Measurements from ENCODE around the gene NRF1.
"Not testable (repeated sequence)": the region's sequence is repeated elsewhere in the genome, so short reads cannot be mapped to it uniquely, and the experiment has no call there.

NRF1 gene

DNA sequence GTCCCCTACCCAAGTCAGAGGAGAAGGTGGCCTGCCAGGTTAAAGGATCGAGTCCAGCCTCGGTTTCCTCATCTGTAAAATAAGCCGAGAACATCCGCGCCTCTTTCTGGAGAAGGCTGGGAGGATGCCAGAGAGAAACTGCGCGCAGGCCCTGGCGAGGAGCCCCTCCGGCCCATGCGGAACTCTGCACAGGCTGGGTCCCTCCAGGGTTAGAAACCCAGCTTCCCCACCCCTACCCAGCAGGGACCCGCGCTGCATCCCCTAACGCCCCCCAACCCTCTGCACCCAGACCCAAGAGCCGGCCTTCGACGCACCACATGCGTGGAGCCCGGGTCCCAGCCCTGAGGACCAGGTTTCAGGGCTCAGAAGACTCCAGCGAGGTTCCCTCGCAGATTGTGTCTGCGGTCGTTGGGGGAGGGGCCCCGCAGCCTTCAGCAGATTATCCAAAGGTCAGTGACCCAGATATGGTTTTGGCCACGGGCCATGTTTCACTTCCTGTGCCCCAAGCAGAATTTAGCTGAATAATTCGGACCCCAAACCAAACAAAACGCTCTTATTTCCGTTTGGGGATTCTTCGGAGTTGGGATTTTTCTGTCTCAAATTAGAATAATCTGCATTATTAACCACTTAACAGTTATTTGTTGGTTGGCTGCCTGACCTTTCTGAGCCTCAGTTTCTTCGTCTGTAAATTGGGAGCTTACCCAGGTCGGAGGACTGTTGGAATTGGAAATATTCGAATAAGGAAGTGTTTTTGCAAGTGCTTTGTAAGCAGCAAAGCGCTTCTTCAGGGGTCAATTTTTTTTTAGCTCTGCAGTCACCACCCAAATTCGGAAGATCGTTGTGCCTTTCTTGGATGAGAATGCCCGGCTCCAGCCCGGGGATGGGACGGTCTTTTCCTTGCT lies 173.5 kb downstream of the NRF1 start:
- DNase-seq = no peak

DNA sequence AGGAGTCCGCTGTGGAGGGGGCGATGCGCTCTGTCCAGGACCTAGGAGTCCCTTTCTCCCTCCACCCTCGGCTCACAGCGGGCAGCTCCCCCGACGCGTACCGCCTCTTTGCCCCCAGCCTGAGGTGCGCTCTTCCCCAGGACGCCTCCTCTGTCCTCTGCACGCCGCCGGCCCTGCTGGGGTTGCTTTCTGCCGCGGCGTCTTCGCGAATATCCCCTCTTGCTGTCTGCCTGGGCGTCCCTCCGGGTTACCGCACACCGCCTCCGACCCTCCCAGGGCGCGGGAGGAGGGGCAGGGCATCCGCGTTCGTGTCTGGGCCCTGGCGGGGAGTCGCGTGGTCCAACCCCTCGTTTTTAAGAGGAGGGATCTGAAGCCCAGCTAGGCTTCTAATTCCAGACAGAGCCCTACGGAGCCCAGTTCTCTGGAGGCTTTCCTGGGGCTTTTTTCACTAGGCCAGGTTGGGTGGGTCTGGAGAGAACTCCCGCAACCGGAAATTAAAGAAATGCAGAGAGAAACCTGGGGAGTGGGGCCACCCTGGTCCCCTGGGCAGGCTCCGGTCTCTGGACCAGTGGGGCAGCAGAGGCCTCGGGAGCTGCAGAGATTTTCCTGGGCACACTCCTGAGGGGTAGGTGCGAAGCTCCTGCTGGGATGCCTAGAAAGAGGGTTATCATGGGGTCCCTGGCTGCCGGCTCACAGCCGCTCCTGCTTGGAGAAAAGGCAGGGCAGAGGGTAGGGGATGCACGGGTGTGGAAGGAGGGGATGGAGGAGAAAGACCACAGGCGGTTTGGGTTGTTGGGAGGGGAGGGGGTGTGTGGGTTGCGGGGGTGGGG lies 174.4 kb downstream of the NRF1 start:
- DNase-seq = no peak

DNA sequence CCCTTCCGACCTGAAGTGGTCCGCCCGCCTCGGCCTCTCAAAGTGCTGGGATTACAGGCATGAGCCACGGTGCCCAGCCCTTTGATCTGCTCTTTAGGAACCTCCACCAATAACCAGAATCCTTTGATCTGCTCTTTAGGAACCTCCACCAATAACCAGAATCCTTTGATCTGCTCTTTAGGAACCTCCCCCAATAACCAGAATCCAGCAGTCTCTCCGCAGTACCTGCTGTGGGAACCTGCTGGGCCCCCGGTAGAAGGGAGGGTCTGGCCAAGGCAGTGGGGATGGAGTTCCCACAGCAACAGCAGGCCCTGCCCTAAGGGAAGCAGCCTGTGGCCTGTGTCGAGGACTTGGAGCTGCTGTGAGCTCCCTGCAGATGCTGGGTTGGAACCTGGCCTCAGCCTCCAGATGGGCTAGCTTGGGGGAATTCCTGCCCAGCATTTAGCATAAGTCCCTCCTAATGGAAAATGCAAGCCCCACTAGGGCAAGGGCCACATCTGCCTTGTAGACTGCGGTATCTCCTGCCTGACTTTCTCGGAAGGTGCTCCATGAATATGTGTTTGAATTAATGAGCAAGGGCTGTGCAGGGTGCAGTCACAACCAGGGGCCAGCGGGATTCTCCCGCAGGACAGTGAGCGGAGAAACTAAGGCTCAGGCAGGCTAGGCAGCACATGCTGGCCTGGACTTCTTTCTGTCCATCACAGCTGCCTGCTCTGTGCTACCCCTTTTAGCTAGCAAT lies 175.5 kb downstream of the NRF1 start:
- DNase-seq = no peak

DNA sequence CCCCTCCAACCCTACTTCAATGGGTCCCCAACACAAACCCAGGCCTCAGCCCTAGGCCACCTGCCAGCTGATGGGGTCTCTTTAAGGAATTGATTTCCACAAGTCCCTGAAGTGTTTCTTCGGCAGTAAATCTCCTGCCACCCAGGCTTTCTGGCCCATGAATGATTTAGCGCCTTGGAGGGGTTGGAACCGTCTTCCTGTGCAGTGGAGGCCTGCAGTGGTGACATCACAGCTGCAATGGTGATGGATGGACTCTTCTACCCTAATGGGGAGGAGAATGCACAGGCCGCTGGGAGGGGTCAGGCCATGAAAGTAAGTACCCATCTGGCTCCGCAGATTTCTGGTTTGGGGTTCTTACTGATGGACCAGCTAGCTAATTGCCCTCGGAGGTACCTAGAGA lies 177.5 kb downstream of the NRF1 start:
- DNase-seq = no peak

DNA sequence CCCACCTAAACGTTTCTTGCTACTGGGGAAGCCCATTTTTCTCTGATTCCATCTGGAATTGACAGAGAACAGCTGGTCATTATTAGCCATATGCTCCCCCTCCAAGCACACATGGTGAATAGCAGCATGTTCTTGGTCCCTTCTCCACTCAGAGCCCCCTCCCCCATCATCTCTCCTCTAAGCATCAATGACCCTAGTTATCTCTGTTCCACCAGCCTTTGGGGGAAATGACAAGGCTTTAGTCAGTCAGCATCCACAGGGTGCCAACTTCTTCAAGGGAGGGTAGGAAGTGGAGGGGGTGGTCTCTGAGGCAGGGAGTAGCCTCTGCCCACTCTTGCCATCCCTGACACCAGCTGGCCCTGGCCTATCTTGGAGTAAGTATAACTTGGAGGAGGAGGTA lies 178.1 kb downstream of the NRF1 start:
- no peak for DNase-seq

DNA sequence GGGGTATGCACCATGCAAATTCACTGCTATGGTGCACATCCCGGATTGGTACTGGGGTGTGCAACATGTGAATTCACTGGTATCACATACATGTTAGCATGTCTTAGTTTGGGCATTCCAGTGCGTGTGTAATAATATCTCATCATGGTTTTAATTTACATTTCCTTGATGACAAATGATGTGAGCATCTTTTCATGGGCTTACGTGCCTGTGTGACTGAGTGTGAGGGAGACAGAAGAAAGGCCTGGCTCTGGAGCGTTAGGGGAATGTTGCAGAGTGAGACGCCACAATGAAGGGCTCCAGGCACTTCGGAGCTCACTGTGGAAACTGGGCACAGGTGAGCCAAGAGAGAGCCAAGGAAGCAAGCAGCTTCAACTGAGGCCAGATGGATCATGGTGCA lies 178.6 kb downstream of the NRF1 start:
- DNase-seq = no peak

DNA sequence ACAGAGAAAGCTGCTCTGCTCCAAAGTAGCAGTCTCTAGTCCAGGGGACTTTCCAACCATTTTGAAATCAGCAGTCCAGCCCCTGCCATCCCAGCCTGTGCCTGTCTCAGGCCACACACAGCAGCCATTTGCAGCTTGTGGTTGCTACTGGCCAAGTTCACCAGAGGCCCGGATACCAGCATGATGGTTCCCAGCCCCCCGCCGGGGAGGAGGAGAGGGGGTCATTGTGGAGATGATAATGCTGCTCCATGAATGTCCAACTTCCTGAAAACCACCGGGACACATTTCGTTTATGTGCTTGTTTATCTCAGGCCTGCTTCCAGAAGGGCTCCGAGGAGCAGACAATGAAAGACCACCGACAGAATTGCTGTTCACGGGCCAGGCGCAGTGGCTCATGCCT lies 181.2 kb downstream of the NRF1 start:
- DNase-seq = no peak

DNA sequence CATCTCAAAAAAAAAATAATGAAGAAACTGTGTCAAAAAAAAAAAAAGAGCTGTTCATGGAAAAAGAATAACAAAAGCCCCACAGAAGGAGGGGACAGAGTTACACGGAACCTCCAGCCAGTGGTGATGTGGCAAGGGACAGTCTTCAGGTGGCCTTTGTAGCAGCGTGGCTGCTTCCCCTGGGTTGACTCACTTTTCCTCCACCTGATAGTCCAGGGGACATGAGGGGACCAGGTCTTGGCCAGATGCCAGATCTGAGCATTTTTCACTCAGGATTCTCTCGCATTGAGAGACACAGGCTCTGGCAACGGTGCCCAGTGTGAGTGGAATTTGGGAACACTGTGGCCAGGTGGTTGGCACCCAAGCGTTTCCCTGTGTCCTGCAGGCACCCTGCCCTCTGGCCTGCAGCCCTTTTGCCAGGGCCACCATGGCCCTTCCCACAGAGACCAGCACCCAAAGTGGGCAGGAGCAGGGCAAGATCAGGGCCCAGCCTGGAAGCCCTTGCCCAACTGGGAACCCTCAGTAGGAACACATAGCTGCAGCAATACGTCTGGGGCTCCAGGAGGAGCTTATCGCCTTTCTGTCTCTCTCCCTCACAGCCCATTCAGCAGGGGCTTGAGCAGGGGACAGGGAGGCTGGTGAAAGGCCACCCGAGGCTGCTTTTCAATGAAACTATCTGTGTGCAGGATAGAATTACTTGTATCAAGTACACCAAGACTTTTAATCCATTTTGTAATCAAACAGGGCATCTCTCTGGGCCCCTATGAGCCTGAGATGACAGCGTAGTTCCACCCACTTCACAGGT lies 182.2 kb downstream of the NRF1 start:
- no peak for DNase-seq

DNA sequence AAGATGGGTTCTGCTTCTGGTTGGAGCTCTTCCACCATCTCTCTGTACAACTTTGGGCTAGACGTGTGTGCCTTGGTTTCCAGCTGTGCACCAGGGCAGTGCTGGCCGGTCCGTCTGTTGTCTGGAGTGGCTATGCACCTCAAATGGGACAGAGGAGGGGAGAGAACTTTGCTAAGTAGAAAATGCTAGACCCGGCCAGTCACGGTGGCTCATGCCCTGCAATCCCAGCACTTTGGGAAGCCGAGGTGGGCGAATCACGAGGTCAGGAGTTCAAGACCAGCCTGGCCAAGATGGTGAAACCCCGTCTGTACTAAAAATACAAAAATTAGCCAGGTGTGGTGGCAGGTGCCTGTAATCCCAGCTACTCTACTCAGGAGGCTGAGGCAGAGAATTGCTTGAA lies 182.9 kb downstream of the NRF1 start:
- DNase-seq = not testable (repeated sequence)

DNA sequence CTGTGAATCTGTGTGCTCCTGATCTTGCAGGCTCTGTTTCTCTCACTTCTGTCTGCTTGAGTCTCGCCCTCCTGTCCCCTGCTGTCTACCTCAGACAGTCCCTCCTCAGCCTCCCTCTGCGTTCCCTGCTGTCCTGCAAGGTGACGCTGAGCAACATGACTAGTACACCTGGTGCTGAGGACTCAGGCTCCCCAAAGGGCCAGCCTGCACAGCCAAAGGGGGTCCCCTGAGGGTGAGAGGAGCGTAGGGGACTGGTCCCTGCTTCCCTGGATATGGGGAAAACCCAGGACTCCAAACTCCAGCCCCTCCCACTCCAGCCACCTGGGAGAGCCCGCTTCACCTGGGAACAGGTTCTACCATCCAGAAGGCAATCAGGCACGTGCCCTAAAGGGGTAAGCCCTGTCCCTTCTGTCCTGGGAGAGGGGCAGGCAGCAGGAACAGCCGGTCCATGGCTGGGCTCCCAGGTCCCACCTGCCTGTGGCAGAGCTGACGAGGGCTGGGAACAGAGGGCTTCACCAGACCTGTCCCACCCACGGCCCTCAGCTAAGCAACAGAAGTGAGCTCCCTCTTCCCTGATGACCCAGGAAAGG lies 184.8 kb downstream of the NRF1 start:
- no peak for DNase-seq

DNA sequence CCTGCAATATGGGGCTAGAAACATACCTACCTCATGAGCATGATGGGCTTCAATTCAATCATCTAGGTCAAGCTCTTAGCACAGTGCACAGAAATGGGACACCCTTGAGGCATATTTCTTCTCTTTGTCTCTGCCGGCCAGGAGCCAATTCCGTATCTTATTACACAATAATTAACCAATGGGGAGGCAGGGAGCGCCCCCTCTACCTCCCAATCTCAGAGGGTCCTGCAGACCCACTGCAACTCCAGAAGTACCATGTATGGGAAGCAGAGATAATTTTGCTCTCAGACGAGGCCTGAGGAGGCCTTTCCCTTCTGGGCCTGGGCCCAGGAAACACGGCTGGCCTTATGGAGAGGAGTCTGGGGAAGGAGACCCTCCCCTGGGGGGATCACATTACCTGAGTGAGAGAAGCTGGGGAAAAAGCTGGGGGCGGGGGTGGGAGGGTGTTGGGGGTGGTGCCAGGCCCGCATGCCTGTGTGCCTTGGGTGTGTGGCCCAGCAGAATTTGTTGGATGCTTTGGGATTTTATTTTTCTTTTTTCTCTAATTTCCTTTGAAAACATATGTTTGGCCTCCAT lies 185.8 kb downstream of the NRF1 start:
- no peak for DNase-seq

DNA sequence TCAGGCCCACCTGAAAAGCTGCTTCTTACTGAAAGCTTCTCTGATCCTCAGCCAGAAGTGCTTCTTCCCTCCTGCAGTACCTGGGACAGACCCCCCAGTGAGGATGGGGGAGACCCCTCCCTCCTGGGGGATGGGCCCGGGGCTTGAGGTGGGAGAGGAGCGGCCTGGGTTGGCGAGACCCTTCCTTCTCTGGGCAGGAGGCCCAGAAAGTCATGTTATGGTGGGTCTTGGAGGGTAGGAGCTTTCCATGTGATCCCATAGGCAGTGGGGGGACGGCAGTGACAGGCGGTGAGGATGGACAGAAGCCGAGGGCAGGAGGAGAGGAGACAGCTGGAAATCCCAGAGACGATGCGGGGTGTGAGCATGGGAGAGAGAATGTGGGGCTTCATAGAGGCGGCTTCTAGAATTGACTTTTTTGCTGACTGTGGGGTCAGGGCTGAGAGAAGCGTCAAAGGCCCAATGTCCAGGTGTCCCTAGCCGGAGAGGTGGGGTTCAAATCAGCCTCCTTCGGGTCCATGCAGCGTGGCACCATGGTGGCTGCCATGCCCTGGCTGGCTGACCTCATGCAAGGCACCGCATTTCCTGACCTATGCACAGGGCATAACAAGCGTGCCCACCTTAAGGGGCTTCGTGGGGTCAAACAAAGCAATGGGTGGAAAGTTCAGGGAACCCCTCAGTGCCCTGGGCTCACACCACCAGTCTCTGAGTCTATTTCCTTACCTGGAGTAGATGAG lies 187.3 kb downstream of the NRF1 start:
- DNase-seq = no peak

DNA sequence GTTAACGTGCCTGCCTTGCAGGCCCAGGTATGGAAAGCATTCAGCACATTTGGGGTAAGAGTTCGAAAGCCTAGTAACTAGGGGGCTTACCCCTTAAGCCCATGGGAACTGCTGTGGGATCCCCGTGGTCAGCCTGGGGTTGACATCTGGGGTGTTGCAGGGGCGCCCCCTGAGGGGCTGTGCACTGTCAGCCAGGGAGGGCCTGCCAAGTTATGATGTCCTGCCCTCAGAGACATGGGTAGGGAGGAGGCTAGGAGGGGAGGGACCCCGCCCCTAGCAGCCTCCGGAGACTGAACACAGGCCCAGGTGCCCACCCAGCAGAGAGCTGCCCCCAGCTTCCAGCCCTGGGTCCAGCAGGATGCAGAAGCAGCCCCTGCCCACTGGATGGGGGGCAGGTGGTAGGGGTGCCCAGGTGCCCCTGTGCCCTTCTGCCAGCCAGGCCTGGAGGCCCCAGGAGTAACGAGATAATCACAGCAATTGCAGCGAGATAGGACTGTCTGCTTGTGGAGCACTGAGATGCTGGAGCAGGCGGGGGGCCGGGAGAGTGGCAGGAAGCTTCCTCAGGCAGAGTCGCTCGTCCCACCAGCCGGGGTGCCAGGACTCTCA lies 187.9 kb downstream of the NRF1 start:
- DNase-seq = no peak

DNA sequence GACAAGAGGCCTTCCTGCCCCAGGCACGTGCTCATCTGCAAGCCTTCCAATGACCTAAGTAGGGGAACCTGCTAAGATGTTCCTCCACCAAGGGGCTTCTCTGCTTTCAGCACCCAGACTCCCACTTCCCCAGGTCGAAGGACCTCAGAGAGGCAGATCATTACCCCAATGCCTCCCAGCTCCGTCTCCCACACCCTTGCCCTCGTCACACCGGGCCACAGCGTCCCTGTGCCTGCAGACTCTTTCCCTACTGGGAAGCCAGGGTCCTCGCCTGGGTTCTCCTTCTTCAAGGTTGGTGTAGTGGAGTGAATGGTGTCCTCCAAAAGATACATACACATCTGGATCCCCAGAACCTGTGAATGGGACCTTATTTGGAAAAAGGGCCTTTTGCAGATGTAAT lies 189.4 kb downstream of the NRF1 start:
- no peak for DNase-seq

DNA sequence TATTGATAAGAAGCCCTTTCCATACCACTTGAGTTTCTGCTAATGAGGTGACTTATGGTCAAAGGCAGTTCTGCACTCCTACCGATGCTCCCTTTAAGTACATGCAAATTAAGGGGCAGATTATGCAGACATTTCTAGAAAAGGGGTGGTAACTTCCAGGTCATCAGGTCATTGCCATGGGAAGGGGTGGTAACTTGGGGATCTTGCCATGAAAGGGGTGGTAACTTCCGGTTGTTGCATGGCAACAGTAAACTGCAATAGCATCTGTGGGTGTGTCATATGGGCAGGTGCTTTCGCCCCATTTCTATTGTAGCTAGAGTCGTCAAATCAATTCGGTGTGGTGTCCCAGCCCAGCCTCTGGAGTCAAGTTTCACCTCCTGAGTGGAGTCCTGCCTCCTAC lies 190.4 kb downstream of the NRF1 start:
- DNase-seq = peak; percentile 1

DNA sequence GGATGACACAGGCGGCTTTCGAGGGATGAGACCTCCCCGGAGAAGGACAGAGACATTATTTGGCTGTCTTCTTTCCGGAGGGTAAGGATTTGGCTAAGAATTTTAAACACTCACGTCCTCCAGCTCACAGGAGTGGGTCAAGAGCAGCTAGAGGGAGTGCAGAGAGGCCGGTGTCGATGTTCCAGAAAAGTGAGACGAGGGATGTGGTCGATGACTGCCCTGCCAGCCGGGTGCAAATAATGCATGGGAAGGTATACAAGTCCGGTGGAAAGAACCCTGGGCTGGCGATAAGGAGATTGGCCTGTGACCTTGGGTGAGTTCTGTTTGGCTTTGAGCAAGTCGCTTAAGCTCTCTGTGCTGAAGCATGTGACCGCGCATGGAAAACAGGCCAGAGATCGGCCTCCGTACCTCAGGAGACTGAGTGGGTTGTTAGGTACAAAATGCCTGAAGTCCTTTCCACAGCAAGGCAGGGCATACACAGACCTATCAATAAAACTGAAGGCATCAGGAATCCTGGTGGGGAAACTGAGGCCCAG lies 192.1 kb downstream of the NRF1 start:
- no peak for DNase-seq

DNA sequence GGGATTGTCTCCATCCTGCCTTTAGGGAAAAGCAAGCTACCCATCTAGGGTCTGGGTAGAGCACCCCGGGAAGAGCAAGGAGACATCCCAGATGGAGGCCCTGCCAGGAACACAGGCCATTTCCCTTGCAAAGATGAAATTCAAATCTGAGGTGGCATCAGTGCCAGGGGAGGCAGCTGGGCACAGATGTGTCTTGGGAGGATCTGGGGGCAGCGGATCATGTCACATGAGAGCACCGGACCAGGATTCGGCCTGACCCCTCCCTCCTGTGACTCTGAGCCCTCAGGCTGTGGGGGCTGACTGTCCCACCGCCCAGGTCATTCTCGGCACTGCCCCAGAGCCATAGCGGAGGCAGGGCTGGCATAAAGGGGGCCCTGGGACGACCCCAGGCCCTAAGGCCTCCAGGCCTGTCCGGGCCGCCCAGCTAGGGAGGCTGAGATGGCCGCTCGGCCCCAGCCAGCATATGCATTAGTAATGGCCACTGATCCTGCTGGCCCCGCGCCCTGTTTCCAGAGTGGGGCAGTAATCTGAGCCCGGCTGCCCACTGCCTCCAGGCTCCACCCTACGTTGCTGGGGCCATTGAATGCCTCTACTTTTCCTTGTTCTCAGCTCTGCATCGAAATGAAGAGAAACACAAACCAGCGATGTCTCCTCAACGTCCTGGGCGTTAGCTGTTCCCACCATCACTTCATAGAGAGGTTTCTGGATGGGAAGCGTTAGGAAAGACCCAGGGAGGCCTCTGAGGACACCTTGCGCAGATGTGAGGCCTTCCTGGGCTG lies 192.8 kb downstream of the NRF1 start:
- no peak for DNase-seq

DNA sequence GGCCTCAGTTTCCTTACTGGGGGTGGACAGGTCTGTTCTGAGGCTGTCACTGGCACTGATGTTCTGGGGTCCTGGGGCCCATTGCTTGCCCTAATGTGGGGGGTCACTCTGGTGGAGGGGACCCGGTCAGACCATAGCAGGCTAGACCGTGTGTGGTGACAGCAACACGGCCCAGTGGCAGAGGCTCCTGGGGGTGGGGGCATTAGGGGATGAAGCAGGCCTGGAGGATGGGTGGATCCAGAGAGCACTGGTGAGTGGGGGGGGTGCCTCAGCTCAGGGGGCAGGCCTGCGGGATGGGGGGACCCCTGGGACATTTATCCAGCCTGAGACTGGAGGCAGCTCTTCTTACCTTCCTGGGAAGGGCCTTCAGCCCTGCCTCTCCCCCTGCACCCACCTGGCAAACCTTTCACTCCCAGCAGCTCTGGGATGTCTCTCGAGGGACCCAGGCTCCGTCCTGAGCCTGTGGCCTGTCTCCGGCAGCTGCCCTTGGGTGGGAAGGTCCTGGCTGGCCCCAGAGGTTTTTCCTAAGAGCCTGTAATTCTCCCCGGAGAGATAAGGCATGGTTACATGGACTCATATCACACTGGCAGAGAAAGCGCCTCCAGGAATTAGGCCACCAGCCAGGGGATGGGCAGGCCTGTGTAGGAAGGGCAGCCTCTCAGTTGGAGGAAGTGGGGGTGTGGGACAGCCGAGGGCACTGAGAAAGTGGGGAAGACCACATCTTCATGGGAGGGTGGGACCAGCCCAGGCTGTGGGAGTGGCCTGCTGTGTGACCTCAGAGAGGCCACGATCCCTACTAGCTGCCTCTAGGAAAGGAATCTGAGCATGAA lies 193.6 kb downstream of the NRF1 start:
- no peak for DNase-seq
